Measurements from ENCODE around the gene TTYH3. TPM values are rescaled to one million over a fixed set of nuclear protein-coding genes. Genes with fewer than 3 reads are reported as not detected.

TTYH3 gene
- total and polyA plus RNA-seq, 2 of the 13 experiments (the other 11 are each of a cell fraction or from before 2014, with no cell fraction given): 26.3 to 50.0 TPM

DNA sequence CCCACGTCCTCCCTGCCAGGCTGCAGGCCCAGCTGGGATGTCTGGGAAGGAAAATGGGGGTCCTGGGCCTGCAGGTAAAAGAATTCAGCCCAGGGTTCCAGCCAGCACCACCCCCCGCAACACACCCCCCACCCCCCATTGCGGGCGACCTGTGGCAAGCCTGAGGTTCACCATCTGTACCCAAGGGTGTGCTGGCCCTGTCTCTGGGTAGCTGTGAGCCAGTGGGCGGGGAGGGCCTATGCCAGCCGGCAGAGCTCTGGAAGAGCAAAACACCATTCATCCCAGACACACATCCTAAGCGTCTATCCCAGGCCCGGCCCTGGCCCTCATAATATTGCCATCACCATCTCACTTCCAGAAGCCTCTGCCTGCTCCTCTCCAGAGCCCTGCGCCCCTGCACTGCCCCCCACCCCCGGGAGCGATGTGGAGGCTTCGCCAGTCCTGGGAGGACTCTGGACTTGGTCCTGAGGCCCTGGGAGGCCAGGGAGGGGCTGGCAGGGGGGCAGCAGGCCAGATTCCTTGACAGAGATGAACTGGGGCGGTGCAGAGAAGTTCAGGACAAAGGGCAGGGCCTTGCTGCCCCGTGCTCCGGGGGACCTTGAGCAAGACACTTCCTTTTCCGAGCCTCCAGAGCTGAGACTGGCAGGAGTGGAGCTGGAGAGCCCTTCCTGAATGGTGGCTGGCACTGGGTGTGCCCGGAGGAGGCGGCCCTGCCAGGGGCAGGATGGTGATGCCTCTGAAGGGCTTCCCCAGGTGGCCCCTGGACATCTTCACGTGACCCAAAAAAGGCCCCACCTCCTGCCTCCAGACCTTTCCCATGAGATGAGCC, 8.7 kb upstream of the TTYH3 start (continued):
- TF ChIP-seq, protein P1, sequence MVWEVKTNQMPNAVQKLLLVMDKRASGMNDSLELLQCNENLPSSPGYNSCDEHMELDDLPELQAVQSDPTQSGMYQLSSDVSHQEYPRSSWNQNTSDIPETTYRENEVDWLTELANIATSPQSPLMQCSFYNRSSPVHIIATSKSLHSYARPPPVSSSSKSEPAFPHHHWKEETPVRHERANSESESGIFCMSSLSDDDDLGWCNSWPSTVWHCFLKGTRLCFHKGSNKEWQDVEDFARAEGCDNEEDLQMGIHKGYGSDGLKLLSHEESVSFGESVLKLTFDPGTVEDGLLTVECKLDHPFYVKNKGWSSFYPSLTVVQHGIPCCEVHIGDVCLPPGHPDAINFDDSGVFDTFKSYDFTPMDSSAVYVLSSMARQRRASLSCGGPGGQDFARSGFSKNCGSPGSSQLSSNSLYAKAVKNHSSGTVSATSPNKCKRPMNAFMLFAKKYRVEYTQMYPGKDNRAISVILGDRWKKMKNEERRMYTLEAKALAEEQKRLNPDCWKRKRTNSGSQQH (CRISPR knock-in tag; IDR thresholded peaks at IDR 0.05; ENCODE audit: low read depth): no peak
- TF ChIP-seq ZBTB21 (CRISPR knock-in tag; IDR thresholded peaks at IDR 0.05): no peak; the same call in 1 of the 2 replicates
- TF ChIP-seq, protein P2, sequence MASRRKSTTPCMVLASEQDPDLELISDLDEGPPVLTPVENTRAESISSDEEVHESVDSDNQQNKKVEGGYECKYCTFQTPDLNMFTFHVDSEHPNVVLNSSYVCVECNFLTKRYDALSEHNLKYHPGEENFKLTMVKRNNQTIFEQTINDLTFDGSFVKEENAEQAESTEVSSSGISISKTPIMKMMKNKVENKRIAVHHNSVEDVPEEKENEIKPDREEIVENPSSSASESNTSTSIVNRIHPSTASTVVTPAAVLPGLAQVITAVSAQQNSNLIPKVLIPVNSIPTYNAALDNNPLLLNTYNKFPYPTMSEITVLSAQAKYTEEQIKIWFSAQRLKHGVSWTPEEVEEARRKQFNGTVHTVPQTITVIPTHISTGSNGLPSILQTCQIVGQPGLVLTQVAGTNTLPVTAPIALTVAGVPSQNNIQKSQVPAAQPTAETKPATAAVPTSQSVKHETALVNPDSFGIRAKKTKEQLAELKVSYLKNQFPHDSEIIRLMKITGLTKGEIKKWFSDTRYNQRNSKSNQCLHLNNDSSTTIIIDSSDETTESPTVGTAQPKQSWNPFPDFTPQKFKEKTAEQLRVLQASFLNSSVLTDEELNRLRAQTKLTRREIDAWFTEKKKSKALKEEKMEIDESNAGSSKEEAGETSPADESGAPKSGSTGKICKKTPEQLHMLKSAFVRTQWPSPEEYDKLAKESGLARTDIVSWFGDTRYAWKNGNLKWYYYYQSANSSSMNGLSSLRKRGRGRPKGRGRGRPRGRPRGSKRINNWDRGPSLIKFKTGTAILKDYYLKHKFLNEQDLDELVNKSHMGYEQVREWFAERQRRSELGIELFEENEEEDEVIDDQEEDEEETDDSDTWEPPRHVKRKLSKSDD (CRISPR knock-in tag; IDR thresholded peaks at IDR 0.05; ENCODE audit: low read depth): no peak
- peak; percentile 52; the same call in 1 of the 2 replicates for TF ChIP-seq IRF9 (CRISPR knock-in tag; IDR thresholded peaks at IDR 0.05; ENCODE audit: borderline replicate concordance)
- no peak for TF ChIP-seq CSRNP2 (CRISPR knock-in tag; conservative IDR thresholded peaks at IDR 0.05; ENCODE audit: low read depth)
- no peak for TF ChIP-seq HOMEZ (CRISPR knock-in tag; IDR thresholded peaks at IDR 0.05; ENCODE audit: low read depth)
- no peak for TF ChIP-seq ZMAT5 (CRISPR knock-in tag; IDR thresholded peaks at IDR 0.05; ENCODE audit: borderline replicate concordance, low read depth)
- TF ChIP-seq PITX1 (CRISPR knock-in tag; IDR thresholded peaks at IDR 0.05): peak; percentile 57; the same call in 1 of the 2 replicates
- TF ChIP-seq KLF11 (CRISPR knock-in tag; IDR thresholded peaks at IDR 0.05): 0 out of 2 replicates have a peak, but pooled peaks have one; percentile 49
- no peak for TF ChIP-seq TCF7L2 (IDR thresholded peaks at IDR 0.05; ENCODE audit: low read depth, low read length)
- TF ChIP-seq HDAC1 (CRISPR knock-in tag; IDR thresholded peaks at IDR 0.05): peak; percentile 96
- TF ChIP-seq HMG20A (CRISPR knock-in tag; IDR thresholded peaks at IDR 0.05; ENCODE audit: borderline replicate concordance): peak; percentile 56; the same call in 1 of the 2 replicates
- TF ChIP-seq ZNF20 (CRISPR knock-in tag; IDR thresholded peaks at IDR 0.05): no peak
- TF ChIP-seq HNF1B (CRISPR knock-in tag; IDR thresholded peaks at IDR 0.05): peak; percentile 76
- no peak for TF ChIP-seq MTA3 (CRISPR knock-in tag; IDR thresholded peaks at IDR 0.05)

All from HepG2 (cell line).